Astrocyte (in vitro differentiated cells and primary cell): Measurements from ENCODE around the gene CPN2. TPM values are rescaled to one million over a fixed set of nuclear protein-coding genes. Genes with fewer than 3 reads are reported as not detected.

Experiments
- DNase-seq: peaks from one replicate; pipeline ENCODE4 v3.0.0-alpha.2; 2010; ENCODE audit warnings: low read depth
- FAIRE-seq: peaks from 2 replicates; lab custom pipeline; 2011; peaks lifted over from hg19 to GRCh38; lab: Jason Lieb, UNC
- H2AFZ ChIP-seq: 2 replicates; pipeline ENCODE4 v1.6.0; 2012; ENCODE audit warnings: low read depth, low read length, inconsistent platforms
- H3K27ac ChIP-seq: 2 replicates; pipeline ENCODE4 v1.5.1; 2011; ENCODE audit warnings: low read depth, low read length, inconsistent platforms
- H3K27me3 ChIP-seq: 2 replicates; pipeline ENCODE4 v1.6.0; 2011; ENCODE audit warnings: low read length, inconsistent platforms; ENCODE audit not compliant: insufficient read depth
- H3K36me3 ChIP-seq: 2 replicates; pipeline ENCODE4 v1.5.1; 2011; ENCODE audit warnings: low read length, inconsistent platforms; ENCODE audit not compliant: insufficient read depth
- H3K4me1 ChIP-seq: 2 replicates; pipeline ENCODE4 v1.5.1; 2011; ENCODE audit warnings: low read length, inconsistent platforms; ENCODE audit not compliant: insufficient read depth
- H3K4me2 ChIP-seq: 2 replicates; pipeline ENCODE4 v1.6.0; 2012; ENCODE audit warnings: low read length, inconsistent platforms
- H3K4me3 ChIP-seq: 2 replicates; pipeline ENCODE4 v1.5.1; 2011; ENCODE audit warnings: low read depth, mild to moderate bottlenecking, low read length, inconsistent platforms; ENCODE audit not compliant: insufficient read depth
- H3K79me2 ChIP-seq: 2 replicates; pipeline ENCODE4 v1.6.0; 2012; ENCODE audit warnings: mild to moderate bottlenecking, low read length, inconsistent platforms; ENCODE audit not compliant: insufficient read depth
- H3K9ac ChIP-seq: 2 replicates; pipeline ENCODE4 v1.6.0; 2012; ENCODE audit warnings: mild to moderate bottlenecking, low read length, inconsistent platforms
- H3K9me3 ChIP-seq: 2 replicates; pipeline ENCODE4 v1.5.1; 2012; ENCODE audit warnings: low read depth, mild to moderate bottlenecking, low read length, inconsistent platforms; ENCODE audit not compliant: insufficient read depth
- H4K20me1 ChIP-seq: 2 replicates; pipeline ENCODE4 v1.6.0; 2012; ENCODE audit warnings: low read length, inconsistent platforms; ENCODE audit not compliant: insufficient read depth
- H3K27ac Mint-ChIP-seq: one replicate; pipeline ENCODE4 v1.8.0; 2021; ENCODE audit warnings: mild to moderate bottlenecking, mixed read lengths; ENCODE audit not compliant: unreplicated experiment
- H3K27me3 Mint-ChIP-seq: one replicate; pipeline ENCODE4 v1.8.0; 2021; ENCODE audit warnings: low read depth, mixed read lengths; ENCODE audit not compliant: unreplicated experiment
- H3K36me3 Mint-ChIP-seq: one replicate; pipeline ENCODE4 v1.8.0; 2021; ENCODE audit warnings: low read depth, mixed read lengths; ENCODE audit not compliant: unreplicated experiment
- H3K4me1 Mint-ChIP-seq: one replicate; pipeline ENCODE4 v1.8.0; 2021; ENCODE audit warnings: low read depth, mixed read lengths; ENCODE audit not compliant: unreplicated experiment
- H3K4me3 Mint-ChIP-seq: one replicate; pipeline ENCODE4 v1.8.0; 2021; ENCODE audit warnings: mild to moderate bottlenecking, moderate library complexity, mixed read lengths; ENCODE audit not compliant: unreplicated experiment
- H3K9me3 Mint-ChIP-seq: one replicate; pipeline ENCODE4 v1.8.0; 2021; ENCODE audit warnings: mild to moderate bottlenecking, mixed read lengths; ENCODE audit not compliant: unreplicated experiment
- EZH2 ChIP-seq: IDR thresholded peaks from 2 replicates; pipeline ENCODE4 v1.6.1; 2012; ENCODE audit warnings: mild to moderate bottlenecking, low read length, inconsistent platforms; ENCODE audit not compliant: insufficient read depth
- total RNA-seq: library from RNA; stranded (reverse); gene quantifications from 2 replicates; pipeline ENCODE4 v1.2.1, GENCODE V29; 2021
- TF ChIP-seq, protein P1 (sequence below): IDR thresholded peaks from 2 replicates; pipeline ENCODE4 v1.5.1; 2011; ENCODE audit warnings: low read depth, mild to moderate bottlenecking, inconsistent platforms, low read length, moderate library complexity; ENCODE audit not compliant: insufficient read depth

Gene CPN2
- total RNA-seq, 1 donor from 2014 or later, result not detected

DNA sequence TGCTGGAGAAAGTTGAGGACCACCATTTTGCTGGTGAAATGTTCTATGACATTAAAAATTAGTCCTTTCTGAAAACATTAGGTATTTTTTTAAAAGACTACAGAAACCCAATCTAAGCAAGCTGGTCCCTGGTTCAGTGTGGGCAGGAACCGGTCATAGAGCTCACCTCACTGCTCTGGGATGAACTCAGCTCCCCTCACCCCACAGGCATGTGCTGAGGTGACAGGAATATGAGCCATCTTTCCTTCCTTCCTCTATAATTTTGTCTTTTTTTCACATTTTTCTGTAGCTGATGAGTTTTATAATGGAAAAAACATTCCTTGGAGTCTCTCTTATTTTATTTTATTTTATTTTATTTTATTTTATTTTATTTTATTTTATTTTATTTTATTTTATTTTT, 26.6 kb upstream of the CPN2 start:
- H3K27ac ChIP-seq, result no peak overlapping the region
- Mint-ChIP-seq H3K27ac (no peak overlapping the region), H3K27me3 (peaks cover 29% of the 10 kb centered on the region), H3K4me1 (no peaks in the 10 kb centered on the region), H3K9me3 (no peaks in the 10 kb centered on the region), H3K4me3 (no peak overlapping the region), H3K36me3 (no peaks in the 10 kb centered on the region)
- peaks cover 23% of the 10 kb centered on the region for H3K27me3 ChIP-seq
- DNase-seq, result no peak
- no peak for TF ChIP-seq EZH2
- TF ChIP-seq, protein P1, sequence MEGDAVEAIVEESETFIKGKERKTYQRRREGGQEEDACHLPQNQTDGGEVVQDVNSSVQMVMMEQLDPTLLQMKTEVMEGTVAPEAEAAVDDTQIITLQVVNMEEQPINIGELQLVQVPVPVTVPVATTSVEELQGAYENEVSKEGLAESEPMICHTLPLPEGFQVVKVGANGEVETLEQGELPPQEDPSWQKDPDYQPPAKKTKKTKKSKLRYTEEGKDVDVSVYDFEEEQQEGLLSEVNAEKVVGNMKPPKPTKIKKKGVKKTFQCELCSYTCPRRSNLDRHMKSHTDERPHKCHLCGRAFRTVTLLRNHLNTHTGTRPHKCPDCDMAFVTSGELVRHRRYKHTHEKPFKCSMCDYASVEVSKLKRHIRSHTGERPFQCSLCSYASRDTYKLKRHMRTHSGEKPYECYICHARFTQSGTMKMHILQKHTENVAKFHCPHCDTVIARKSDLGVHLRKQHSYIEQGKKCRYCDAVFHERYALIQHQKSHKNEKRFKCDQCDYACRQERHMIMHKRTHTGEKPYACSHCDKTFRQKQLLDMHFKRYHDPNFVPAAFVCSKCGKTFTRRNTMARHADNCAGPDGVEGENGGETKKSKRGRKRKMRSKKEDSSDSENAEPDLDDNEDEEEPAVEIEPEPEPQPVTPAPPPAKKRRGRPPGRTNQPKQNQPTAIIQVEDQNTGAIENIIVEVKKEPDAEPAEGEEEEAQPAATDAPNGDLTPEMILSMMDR, result no peak
- FAIRE-seq, result no peak
- no peak overlapping the region for H2AFZ ChIP-seq
- no peaks in the 10 kb centered on the region for H4K20me1 ChIP-seq
- H3K4me1 ChIP-seq, result no peaks in the 10 kb centered on the region
- H3K9ac ChIP-seq, result no peak overlapping the region
- H3K4me3 ChIP-seq, result no peak overlapping the region
- no peaks in the 10 kb centered on the region for H3K9me3 ChIP-seq
- no peak overlapping the region for H3K4me2 ChIP-seq
- H3K36me3 ChIP-seq, result no peaks in the 10 kb centered on the region
- no peaks in the 10 kb centered on the region for H3K79me2 ChIP-seq

DNA sequence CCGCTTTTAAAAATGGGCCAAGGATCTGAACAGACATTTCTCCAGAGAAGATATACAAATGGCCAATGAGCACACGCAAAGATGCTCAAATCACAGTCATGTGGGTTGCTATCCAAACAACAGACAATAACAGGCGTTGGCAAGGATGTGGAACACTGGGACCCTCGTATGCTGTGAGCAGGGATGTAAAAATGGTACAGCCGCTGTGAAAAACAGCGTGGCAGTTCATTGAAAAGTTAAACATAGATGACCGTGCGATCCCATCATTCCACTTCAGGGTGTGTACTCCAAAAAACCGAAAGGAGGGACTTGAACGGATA, 25.1 kb upstream of the CPN2 start:
- Mint-ChIP-seq H3K36me3 (no peaks in the 10 kb centered on the region), H3K4me3 (no peak overlapping the region), H3K9me3 (no peaks in the 10 kb centered on the region), H3K4me1 (no peaks in the 10 kb centered on the region), H3K27ac (no peak overlapping the region), H3K27me3 (peaks cover 31% of the 10 kb centered on the region)
- no peak for DNase-seq
- FAIRE-seq, result no peak
- TF ChIP-seq EZH2, result no peak
- TF ChIP-seq, protein P1, result no peak
- Histone ChIP-seq H2AFZ (no peak overlapping the region), H3K36me3 (no peaks in the 10 kb centered on the region), H3K9me3 (no peaks in the 10 kb centered on the region), H3K79me2 (no peaks in the 10 kb centered on the region), H3K4me2 (no peak overlapping the region), H3K27me3 (peaks cover 23% of the 10 kb centered on the region), H3K9ac (no peak overlapping the region), H3K27ac (no peak overlapping the region), H3K4me1 (no peaks in the 10 kb centered on the region), H4K20me1 (no peaks in the 10 kb centered on the region), H3K4me3 (no peak overlapping the region)

DNA sequence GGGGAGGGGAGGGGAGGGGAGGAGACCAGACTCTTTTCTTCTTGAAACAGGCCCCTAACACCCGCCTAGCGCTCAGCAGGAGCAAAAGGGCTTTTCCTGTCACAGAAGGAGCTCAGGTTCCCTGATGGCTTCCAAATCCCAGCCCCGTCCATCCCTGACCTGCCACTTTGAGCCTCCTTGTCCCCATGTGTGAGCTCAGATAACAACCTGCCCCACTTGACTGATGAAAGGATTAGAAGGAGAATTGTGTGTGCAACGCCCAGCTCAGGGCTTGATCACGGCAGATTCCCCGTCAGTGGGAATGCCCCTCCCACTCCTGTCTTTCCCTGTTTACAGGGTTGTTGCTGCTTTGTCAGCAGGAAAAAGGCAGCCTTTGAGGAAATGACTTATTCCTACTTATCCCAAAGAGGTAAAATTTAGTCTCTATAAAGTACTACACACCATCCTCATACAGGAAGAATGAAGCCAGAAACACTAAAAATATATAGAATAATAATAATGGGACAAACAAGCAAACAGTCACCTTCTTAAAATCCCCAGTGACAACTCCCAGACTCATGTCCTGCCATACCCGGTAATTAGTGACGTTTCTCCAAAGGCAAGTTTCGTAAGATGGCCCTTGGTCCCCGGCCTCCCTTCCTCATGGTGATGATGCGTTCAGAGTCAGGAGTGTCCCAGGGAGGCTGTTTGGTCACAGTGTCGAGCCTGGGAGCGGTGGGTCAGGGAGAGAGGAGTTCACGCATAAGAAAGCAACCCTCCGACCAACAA, 24.5 kb upstream of the CPN2 start:
- no peaks in the 10 kb centered on the region for H3K9me3 ChIP-seq
- H3K27ac Mint-ChIP-seq, result no peak overlapping the region
- H3K36me3 Mint-ChIP-seq, result no peaks in the 10 kb centered on the region
- peaks cover 30% of the 10 kb centered on the region for H3K27me3 Mint-ChIP-seq
- peaks cover under 1% of the 10 kb centered on the region for H3K4me1 ChIP-seq
- peak overlapping the region; percentile 60 for H2AFZ ChIP-seq
- no peaks in the 10 kb centered on the region for H3K79me2 ChIP-seq
- H3K36me3 ChIP-seq, result no peaks in the 10 kb centered on the region
- H4K20me1 ChIP-seq, result no peaks in the 10 kb centered on the region
- H3K4me2 ChIP-seq, result no peak overlapping the region
- H3K27ac ChIP-seq, result no peak overlapping the region
- FAIRE-seq (no peak), DNase-seq (no peak)
- H3K9me3 Mint-ChIP-seq, result no peaks in the 10 kb centered on the region
- H3K9ac ChIP-seq, result no peak overlapping the region
- no peak overlapping the region for H3K4me3 ChIP-seq
- H3K4me1 Mint-ChIP-seq, result peaks cover 3% of the 10 kb centered on the region
- TF ChIP-seq EZH2, result no peak
- TF ChIP-seq, protein P1, result no peak
- H3K27me3 ChIP-seq, result peaks cover 22% of the 10 kb centered on the region
- H3K4me3 Mint-ChIP-seq, result no peak overlapping the region
